T-helper 22 cell (primary cell): ENCODE results near the gene C20orf173.
"Not testable (repeated sequence)": the region's sequence is repeated elsewhere in the genome, so short reads cannot be mapped to it uniquely, and the experiment has no call there.

Source experiments
- DNase-seq: peaks from one replicate; pipeline ENCODE4 v3.0.0-alpha.2; 2020; ENCODE audit warnings: low read depth

Gene C20orf173, protein sequence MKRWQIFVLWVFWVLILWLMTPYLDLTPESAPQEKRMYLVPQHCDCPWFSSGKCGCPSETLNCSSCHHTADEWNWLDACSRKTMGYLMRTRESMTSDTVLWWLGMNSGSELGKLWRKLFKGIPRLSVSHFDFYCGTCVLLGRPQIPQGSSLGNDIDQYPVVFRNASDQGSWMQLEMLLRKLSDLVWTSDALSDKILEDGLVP

DNA sequence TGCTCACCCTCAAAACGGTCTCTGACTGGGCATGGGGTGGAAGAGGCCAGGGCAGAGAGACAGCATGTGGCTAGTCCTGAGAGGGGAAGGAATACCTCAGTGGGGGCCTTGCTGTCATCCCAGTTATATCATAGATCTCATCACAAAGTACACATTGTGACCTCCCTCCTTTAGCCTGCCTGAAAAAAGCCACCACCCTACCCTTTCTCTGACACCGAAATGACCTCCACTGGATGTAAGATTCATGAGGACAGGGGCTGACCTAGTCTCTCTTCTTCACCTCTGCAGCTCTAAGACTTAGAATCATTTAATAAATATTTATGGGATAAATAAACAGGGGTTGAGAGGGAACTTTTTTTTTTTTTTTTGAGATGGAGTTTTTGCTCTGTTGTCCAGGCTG is at the start of gene C20orf173:
C20orf173 (minus strand) TSS at position 101 of the 400 bp plus-strand sequence. CDS start 279 bp downstream, outside the sequence.
- DNase-seq: no peak

DNA sequence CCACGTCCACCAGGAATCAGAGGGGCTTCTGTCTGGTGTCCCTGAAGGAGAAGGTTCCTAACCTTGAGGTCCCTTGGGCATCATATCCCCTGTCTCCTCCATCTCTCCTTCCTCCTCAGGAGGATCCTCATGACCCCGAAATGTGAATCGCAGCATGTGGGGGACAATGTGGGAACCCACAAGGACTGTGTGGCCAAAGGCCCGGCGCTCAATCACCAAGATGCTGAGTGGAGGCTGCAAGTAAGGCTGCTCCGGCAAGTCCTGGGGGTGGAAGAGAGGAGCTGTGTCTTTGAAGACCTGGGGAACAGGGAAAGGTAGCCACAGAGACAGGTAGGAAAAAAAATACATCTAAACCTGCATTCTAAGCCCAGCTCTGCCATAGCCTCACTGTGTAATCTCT is 49.7 kb upstream of the C20orf173 start:
- DNase-seq: no peak

DNA sequence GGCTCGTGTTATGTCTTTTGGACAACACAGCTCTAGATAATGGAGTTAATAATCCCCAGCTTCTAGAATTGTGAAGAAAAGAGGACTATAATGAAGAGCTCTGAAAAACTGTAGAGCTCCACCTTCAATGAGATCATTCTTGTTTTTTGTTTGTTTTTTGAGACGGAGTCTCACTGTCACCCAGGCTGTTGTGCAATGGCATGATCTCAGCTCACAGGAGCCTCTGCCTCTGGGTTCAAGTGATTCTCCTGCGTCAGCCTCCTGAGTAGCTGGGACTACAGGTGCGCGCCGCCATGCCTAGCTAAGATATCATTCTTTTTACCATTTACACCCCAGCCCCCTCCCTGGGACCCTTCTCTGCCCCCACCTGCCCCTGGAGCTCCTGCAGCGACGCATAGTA is 49.0 kb upstream of the C20orf173 start:
- no peak for DNase-seq

DNA sequence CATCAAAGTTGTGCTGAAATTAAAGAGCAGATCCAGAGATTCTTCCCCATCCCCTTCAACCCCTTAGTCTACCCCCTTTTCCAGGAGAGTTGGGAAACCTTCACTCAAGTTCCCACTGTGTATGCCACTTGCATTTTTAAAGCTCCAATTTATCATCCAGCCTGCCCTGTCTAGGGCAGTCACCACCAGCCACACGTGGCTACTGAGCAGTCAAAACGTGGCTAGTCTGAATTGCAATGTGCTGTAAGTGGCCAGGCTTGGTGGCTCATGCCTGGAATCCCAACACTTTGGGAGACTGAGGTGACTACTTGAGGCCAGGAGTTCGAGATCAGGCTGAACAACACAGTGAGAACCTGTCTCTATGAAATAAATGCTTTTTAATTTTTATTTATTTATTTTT is 47.4 kb upstream of the C20orf173 start:
- DNase-seq: no peak

DNA sequence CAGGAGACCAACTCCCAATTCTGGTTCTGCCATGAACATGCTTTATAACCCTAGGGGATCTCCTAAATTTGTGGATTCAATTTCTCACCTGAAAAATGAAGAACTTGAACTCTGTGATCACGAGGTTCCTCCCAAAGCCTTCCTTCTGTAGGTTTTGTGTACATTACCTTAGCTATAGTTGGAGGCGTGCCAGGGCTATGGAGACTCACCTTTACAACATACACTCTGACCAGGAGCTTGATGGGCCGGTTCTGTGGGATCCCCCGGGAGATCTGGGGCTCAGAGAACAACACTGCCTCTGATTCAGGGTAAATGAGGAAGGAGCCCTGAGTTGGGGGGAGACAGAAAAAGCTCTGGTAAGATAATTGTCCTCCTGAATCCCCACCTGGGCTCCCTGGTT is 46.5 kb upstream of the C20orf173 start:
- no peak for DNase-seq

DNA sequence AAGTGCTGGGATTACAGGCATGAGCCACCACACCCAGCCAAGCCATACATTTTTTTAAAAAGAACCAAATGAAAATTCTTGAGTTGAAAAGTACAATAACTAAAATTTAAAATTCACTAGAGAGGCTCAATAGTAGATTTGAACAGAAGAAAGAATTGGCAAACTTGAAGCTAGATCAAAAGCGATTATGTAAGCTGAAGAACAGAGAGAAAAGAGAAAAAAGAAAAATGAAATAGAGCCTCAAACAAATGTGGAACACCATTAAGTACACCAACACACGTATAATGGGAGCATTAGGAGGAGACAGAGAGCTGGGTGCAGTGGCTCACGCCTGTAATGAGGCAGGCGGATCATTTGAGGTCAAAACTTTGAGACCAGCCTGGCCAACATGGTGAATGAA is 43.4 kb upstream of the C20orf173 start:
- no peak for DNase-seq

DNA sequence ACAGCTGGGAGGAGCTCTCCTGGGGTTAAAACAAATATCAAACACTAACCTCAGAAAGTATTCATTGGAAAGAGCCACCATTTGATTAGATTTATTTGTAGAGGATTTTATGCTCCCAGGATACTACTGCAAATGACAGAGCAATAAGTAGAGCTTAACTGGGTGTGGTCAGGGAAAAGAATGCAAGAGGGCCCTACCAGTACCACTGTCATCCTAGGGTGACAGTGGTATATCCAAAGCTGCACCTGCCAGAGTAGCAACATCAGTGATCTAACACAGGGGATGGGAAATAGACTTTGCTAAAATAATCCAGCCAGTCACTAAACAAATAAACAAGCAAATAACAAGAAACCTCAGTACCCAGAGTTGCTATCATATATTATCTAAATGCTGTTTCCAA is 42.1 kb upstream of the C20orf173 start:
- no peak for DNase-seq

DNA sequence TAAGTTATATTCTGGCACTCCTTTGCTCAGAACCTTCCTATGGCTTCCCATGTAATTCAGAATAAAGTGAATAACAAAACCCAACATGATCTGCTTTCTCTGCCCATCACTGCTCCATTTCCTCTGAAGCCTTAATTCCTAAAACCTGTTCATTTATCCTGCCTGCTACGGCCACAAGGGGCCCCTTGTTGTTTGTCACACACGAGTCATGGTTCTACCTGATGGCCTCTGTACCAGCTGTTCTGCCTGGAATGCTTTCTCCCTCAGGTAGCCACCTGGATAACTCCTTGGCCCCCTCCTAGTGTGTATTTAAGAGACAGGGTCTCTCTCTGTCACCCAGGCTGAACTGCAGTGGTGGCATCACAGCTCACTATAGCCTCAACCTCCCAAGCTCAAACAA is 39.2 kb upstream of the C20orf173 start:
- no peak for DNase-seq

DNA sequence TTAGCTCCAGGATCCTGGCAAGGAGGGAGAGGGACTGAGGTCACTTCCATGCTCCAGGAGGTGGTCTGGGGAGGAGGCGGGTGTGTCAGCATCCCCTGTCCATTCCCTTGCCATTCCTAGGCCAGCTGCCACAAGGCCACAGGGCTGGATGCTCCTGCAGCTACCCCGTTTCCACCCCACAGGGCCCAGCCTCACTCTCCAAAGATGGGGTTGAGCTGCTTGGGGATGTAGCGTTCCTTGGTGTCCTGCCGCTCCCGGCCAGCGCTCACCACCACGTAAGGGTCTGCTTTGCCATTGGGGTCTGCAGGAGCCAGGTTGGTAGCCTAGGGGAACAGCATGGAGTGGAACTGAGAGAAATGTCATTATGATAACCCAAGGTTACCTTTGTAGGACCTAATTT is 35.5 kb upstream of the C20orf173 start:
- DNase-seq: no peak

DNA sequence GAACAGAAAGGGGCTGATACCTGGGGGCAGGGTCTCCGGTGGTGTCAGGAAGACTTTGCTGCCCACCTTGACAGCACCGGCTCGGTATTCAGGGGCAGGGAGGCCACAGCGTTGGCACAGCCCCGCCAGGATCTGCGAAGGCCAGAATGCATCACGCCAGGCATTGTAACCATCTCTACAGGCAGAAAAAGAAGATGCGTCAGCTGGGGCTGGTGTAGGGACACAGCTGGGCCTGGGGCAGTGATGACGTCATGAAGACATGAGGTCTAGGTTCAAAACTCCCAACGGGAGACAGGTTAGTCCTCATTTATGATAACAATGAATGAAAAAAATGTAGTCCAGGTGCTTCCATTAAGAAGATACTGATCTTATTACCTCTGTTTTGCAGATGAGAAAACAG is 34.4 kb upstream of the C20orf173 start:
- no peak for DNase-seq

DNA sequence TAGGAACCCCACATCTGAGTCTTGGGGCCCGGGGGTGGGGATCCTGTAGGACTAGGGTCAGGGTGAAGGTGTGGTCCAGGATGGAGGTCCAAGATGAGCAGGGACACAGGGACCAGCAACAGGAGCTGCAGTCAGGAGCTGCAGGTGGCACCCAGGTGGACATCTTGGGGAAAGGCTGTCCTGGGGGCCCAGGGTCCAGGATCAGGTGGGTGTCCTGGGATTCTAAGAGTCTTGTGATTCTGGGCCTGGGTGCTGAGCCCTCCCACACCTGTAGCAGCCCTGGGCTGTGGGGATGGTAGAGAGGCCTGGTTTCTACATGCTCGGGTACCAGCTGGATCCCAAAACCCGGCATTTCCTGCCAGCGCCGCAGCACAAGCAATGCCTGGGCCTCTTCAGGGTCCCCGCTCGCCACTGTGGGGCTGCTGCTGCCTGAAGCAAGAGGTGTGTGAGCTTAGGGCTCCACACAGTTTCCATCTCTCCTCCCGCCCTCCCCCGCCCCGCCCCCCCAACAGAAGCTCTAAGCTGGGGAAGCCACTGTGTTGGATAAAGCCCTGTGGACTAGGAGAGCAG is 33.2 kb upstream of the C20orf173 start:
- DNase-seq: no peak

DNA sequence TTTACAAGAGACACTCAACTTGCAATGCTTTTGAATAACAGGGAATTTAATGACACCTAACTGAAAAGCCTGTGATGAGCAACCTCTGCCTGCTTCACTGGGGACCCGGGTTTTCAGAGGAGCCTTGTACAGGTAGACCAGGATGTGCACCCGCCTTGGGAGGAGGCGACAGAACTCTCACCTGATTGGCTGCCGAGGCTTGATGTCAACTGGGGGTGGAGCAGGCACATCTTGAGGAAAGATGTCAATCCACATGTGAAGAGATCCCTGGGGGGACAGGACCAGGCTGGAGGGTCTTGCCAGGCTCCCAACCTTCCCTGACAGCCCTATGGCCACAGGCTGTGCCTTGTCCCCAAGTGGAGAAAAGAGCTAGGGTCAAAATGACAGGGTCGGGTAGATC is 32.2 kb upstream of the C20orf173 start:
- DNase-seq: no peak

DNA sequence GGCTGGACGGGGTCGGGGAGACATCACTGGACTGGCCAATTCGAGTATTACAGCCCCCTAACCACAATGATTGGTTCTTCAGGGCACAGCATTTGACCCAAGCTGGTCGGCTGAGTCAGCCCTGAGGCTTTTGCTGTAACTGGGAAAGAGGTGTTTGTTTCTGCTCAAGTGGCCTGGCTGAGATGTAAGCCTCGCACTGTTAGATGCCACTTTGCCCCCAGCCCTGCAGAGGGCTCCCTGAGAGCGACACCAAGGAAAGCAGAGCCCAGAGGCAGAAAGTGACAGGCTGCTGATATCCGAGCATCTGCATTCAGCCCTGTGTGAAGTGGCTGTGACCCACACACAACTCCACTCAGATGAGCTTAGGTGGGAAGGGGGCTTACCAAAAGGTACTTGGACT is 31.8 kb upstream of the C20orf173 start:
- DNase-seq: no peak

DNA sequence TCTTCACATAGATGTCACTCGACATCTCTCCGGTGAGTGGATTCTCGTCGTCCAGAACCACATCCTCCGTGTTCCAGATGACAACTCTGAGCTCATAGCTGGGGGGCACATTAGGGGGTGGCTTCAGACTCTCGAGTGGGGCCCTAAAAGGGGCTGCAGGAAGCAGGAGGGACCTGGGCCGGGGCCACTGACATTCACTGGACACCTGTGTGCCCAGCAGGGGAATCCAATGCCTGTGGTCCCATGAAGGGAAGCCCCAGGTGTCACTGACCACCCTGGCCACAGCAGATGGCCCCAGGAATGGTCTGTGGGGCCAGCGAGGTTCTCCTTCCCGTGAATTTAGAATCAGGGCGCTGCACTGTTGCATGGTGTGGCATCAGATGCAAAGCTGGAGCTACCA is 31.1 kb upstream of the C20orf173 start:
- no peak for DNase-seq

DNA sequence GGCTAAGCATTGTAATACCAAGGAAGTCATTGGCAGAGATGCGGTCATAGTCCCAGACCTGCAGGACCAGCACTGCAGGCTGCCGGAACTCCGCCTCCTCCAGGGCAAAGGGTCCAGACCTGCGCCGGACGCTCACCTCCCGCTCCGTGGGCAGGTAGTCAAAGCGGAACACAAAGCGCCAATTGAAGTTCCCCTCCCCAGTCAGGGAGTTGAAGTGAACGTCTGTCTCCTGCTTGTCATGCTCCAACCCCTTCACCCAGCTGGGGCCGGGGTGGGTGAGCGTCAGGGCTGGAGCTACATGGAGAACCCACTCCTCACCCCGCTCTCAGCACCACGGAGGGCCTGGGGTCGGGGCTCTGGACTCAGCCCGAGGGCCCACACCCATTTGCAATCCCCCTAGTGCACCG is 30.7 kb upstream of the C20orf173 start:
- DNase-seq: no peak

DNA sequence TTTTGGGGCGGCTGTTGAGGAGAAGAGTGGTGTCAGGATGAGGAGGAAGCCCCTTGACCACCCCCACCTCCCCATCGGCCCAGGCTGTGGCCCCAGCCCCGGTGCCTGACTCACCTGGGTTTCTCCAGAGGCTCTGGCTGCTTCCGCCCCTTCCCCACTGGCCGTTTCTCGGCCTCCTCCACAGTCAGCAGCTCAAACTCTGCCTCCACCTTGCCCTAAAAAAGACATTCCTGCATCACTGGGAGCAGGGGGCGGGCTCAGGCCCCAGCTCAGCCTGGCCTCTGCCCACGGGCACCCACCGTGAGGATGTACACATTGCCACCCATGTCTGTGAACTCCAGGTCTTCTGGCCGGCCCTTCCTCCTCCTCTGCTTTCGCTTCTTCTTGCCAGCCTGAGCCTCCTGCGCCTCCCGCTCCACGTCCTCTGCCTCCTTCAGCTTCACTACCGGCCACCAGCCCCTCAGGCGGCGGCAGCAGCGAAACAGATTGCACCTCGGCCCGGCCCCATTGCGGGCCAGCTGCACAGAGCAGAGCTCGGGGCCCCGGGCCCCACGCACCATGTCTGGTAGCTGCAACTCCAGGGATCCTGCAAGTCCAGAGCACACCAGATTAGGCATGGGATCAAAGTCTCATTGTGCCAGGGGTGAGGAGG is 29.7 kb upstream of the C20orf173 start:
- DNase-seq: no peak

DNA sequence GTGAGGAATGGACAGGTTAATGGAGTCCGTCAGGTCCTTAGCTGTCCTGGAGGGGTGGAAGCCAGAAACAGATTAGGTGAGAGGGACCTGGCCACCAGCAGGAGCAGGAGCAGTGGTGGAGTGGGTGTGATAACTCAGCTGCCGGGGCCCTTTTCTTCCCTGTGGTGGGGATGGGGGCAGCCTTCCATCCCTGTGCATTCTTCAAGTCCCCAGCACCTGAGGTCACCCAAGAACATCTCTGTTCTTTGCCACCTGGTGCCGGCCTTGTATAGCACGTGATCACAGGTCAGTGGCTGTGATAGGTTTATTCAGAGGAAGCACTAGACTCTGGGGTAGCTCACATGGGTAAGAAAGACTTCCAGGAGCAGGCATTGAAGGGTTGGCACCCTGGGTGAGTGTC is 29.0 kb upstream of the C20orf173 start:
- no peak for DNase-seq

DNA sequence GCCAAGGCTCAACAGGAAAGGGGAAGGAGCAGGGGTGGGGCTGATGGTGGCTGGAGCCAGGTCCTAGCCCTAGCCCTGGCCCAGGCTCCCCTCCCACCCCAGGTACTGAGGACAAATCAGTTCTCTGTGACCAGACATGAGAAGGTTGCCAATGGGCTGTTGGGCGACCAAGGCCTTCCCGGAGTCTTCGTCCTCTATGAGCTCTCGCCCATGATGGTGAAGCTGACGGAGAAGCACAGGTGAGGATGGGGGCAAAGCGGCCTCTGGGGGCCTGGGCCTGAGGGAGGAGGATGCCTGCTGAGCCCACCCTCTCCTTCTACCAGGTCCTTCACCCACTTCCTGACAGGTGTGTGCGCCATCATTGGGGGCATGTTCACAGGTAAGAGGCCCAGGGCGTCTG is 27.4 kb upstream of the C20orf173 start:
- DNase-seq: no peak

DNA sequence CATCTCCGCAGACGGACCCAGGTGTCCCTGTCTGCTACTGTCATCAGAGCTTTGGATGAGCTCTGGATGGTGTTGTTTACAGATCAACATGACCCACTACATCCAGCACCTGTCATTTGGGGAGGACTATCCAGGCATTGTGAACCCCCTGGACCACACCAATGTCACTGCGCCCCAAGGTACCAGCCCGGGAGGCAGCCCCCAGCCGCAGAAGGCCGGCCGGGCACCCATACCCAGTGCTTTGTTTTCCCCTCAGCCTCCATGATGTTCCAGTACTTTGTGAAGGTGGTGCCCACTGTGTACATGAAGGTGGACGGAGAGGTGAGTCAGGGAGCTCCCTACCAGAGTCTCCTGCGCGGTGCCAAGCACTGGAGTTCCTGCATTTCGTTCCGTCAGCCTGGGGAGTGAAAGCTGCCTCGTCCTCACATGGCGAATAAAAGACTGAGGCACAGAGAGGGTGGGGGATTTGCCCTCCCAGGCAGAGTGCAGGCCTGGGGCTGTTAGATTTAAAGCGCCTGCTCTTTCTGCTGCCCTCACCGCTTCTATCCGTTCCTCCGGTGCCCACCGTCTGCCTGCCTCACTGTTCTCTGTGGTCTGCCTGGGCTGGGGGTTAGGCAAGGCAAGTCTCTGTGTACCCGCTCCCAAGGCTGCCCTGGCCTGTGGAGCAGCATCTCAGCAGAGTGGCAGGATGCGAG is 26.6 kb upstream of the C20orf173 start:
- no peak for DNase-seq

DNA sequence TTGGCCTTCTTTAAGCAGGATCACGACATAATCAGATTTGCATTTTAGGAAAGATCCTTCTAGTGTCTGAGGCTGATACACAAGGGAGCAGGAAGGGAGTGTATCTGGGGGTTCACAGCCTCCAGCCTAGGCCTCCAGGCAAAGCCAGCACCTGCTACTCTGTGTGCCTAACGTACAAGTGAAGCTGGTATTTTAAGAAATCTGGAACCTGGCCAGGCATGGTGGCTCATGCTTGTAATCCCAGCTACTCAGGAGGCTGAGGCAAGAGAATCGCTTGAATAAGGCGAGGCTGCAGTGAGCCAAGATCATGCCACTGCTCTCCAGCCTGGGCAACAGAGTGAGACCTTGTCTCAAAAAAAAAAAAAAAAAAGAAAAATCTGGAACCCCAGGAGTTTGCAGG is 26.0 kb upstream of the C20orf173 start:
- DNase-seq: not testable (repeated sequence)

DNA sequence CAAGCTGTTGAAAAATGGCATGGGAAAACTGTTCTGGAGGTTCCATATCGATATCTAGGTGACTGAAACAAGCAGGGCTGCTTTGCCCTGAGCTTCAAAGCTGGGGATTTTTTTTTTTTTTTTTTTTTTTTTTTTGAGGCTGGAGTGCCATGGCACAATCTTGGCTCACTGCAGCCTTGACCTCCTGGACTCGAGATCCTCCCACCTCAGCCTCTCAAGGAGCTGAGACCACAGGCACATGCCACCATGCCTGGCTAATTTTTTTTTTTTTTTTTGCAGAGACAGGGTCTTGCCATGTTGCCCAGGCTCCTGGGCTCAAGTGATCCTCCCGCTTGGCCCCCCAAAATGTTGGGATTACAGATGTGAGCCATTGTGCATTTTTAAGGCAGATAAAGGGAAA is 23.5 kb upstream of the C20orf173 start:
- DNase-seq: no peak

DNA sequence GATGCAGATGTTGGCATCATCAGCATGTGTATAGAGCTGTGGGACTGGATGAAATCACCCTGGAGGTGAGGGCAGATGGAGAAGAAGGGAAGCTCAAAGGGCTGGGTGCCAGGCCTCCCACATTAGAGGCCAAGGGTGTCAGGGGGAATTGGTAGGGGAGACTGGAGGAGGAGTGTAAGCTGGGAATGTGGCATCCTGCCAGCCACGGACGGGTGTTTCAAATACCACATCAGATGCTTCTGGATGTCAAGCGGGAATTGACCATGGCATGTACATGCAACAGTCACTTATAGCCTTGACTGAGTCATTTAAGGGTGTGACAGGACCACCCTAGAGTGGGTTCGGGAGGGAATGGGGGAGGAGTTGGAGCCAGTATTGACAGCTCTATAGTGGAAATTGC is 22.1 kb upstream of the C20orf173 start:
- no peak for DNase-seq

DNA sequence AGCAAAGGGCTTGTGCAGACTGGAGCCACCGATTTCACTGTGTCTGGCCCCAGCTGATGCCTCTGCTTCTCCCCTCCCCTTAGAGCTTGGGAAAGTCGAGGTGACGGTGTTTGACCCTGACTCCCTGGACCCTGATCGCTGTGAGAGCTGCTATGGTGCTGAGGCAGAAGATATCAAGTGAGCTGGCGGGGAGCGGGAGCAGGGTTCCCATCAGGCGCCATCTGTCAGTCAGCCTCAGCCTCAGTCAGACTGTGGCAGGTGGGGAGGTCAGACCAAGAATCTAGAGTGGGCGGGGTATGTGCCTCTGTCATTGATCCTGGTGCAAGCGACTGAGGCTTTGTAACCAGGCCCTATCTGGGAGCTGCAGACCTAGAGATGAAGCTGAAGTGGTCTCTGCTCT is 17.9 kb upstream of the C20orf173 start:
- DNase-seq: no peak
